ENCODE results near the gene RPS6KA6.
"Not testable (repeated sequence)": the region's sequence is repeated elsewhere in the genome, so short reads cannot be mapped to it uniquely, and the experiment has no call there.

RPS6KA6 gene

GRCh38 chrX:84133023-84133422, 55.0 kb downstream of the RPS6KA6 start:
- no peaks in the 10 kb centered on the region for H3K36me3 ChIP-seq
- no peak overlapping the region for H3K9ac ChIP-seq
- H3K4me1 ChIP-seq: no peaks in the 10 kb centered on the region
- no peak overlapping the region for H3K4me2 ChIP-seq
- H4K20me1 ChIP-seq: no peaks in the 10 kb centered on the region; the same call in 1 of the 2 replicates
- no peak overlapping the region for H3K27ac ChIP-seq
- TF ChIP-seq Cebpa-rat (IDR thresholded peaks at IDR 0.05): no peak
- H3K27me3 ChIP-seq: peaks cover 28% of the 10 kb centered on the region
- no peak overlapping the region for H3K4me3 ChIP-seq
- no peaks in the 10 kb centered on the region for H3K9me3 ChIP-seq

DNA sequence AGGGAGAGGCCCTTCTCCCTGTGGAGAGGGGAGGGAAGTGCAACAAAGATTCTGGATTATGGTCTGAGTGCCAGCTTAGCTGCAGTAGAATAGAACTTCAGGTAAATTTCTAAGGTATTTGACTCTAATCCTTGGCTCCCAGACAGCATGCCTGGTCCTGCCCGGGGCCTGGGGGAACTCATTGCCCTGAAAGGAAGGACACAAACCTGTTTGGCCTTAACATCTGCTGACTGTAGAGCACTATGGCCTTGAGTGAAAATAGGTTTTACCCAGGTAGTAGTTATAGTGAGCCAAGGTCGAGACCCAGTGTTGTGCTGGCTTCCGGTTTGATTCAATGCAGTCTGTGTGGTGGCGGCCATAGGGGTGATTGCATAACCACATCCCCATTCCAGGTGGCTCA, 64.4 kb downstream of the RPS6KA6 start:
- H3K9me3 ChIP-seq: peaks cover 4% of the 10 kb centered on the region; the same call in 1 of the 2 replicates
- H3K36me3 ChIP-seq: no peaks in the 10 kb centered on the region
- H3K4me3 ChIP-seq: no peak overlapping the region
- no peak for TF ChIP-seq Cebpa-rat (IDR thresholded peaks at IDR 0.05)
- H4K20me1 ChIP-seq: no peaks in the 10 kb centered on the region
- no peak overlapping the region for H3K27ac ChIP-seq
- H3K9ac ChIP-seq: no peak overlapping the region
- H3K27me3 ChIP-seq: peaks cover 56% of the 10 kb centered on the region
- H3K4me1 ChIP-seq: no peaks in the 10 kb centered on the region
- H3K4me2 ChIP-seq: no peak overlapping the region

- H3K9ac ChIP-seq: no peak overlapping the region
- H3K36me3 ChIP-seq: no peaks in the 10 kb centered on the region
- H3K27ac ChIP-seq: no peak overlapping the region
- no peak overlapping the region for H3K4me2 ChIP-seq
- peaks cover 64% of the 10 kb centered on the region for H3K27me3 ChIP-seq
- TF ChIP-seq Cebpa-rat (IDR thresholded peaks at IDR 0.05): no peak
- peaks cover 4% of the 10 kb centered on the region; the same call in 1 of the 2 replicates for H3K9me3 ChIP-seq
- no peak overlapping the region for H3K4me3 ChIP-seq
- no peaks in the 10 kb centered on the region for H3K4me1 ChIP-seq
- no peaks in the 10 kb centered on the region for H4K20me1 ChIP-seq
Measured at GRCh38 chrX:84118769-84119168, 69.2 kb downstream of the RPS6KA6 start.

DNA sequence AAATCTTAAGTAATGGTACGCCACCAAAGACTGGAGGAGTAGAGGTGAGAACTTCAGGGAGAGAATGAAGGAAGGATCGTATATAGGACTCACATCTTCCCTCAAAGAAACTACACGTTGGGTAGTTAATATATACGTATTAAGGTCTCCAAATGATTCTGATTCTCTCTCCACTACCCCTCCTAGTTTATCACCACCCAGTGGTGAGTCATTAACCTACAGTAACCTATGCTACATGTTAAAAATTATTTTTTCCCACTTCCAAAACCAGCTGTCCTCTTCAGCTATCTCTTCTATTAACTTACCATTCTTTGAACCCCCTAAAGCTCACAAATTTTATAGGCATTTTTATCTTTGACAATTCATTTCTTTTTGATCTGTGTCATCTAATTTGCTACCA, 69.7 kb downstream of the RPS6KA6 start:
- no peak overlapping the region for H3K9ac ChIP-seq
- H3K9me3 ChIP-seq: peaks cover 4% of the 10 kb centered on the region; the same call in 1 of the 2 replicates
- no peaks in the 10 kb centered on the region for H3K36me3 ChIP-seq
- H3K4me1 ChIP-seq: no peaks in the 10 kb centered on the region
- no peak for TF ChIP-seq Cebpa-rat (IDR thresholded peaks at IDR 0.05)
- H3K27ac ChIP-seq: no peak overlapping the region
- peaks cover 64% of the 10 kb centered on the region for H3K27me3 ChIP-seq
- H3K4me3 ChIP-seq: no peak overlapping the region
- no peaks in the 10 kb centered on the region for H4K20me1 ChIP-seq
- H3K4me2 ChIP-seq: no peak overlapping the region

DNA sequence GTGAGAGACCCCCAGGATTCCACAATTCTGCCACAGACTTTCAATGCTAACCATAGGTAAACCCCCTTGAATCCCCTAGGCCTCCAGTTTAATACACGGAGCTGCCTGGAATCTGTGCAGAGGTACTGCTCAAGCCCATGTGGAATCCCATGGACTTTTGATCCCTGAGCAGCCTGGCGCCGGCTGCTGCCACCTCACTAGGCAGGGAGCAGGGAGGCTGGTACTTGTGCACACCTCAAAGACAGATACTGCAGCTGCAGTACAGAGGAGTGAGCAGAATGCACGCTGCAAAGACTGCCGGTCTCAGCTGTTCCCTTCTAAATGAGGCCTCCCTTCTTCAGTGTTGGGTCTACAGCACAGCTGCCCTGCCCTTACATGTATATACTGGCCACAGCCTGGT, 79.4 kb downstream of the RPS6KA6 start:
- TF ChIP-seq Cebpa-rat (IDR thresholded peaks at IDR 0.05): no peak
- Histone ChIP-seq H3K36me3 (no peaks in the 10 kb centered on the region), H3K9me3 (no peaks in the 10 kb centered on the region), H3K4me3 (no peak overlapping the region), H3K9ac (no peak overlapping the region), H4K20me1 (no peaks in the 10 kb centered on the region), H3K27ac (no peak overlapping the region), H3K4me2 (no peak overlapping the region), H3K4me1 (no peaks in the 10 kb centered on the region), H3K27me3 (peaks cover 58% of the 10 kb centered on the region)

- Histone ChIP-seq H3K9me3 (no peaks in the 10 kb centered on the region), H4K20me1 (no peaks in the 10 kb centered on the region; the same call in 1 of the 2 replicates), H3K4me2 (no peak overlapping the region), H3K4me3 (no peak overlapping the region), H3K27ac (no peak overlapping the region), H3K9ac (no peak overlapping the region), H3K27me3 (peaks cover 30% of the 10 kb centered on the region), H3K36me3 (no peaks in the 10 kb centered on the region), H3K4me1 (no peaks in the 10 kb centered on the region)
- TF ChIP-seq Cebpa-rat (IDR thresholded peaks at IDR 0.05): no peak
Measured at GRCh38 chrX:84099120-84099519, 88.9 kb downstream of the RPS6KA6 start.

DNA sequence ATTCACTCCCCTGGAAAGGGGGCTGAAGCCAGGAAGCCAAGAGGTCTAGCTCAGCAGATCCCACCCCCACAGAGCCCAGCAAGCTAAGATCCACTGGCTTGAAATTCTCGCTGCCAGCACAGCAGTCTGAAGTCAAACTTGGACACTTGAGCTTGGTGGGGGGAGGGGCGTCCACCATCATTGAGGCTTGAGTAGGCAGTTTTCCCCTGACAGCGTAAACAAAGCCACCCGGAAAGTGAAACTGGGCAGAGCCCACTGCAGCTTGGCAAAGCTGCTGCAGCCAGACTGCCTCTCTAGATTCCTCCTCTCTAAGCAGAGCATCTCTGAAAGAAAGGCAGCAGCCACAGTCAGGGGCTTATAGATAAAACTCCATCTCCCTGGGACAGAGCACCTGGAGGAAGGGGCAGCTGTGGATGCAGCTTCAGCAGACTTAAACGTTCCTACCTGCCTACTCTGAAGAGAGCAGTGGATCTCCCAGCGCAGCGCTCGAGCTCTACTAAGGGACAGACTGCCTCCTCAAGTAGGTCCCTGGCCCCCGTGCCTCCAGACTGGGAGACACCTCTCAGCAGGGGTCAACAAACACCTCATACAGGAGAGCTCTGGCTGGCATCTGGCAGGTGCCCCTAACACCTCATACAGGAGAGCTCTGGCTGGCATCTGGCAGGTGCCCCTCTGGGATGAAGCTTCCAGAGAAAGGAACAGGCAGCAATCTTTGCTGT, 108.4 kb downstream of the RPS6KA6 start:
- not testable (repeated sequence) for H3K4me2 ChIP-seq, H4K20me1 ChIP-seq, H3K36me3 ChIP-seq, H3K4me3 ChIP-seq, H3K9me3 ChIP-seq, H3K4me1 ChIP-seq, H3K27ac ChIP-seq, H3K9ac ChIP-seq
- peaks cover 51% of the 10 kb centered on the region for H3K27me3 ChIP-seq

GRCh38 chrX:84078991-84079390, 109.0 kb downstream of the RPS6KA6 start:
- Histone ChIP-seq H3K9ac (no peak overlapping the region), H3K27me3 (peaks cover 52% of the 10 kb centered on the region), H3K4me3 (no peak overlapping the region), H4K20me1 (no peaks in the 10 kb centered on the region), H3K36me3 (no peaks in the 10 kb centered on the region), H3K4me2 (no peak overlapping the region), H3K9me3 (peaks cover 8% of the 10 kb centered on the region; the same call in 1 of the 2 replicates), H3K4me1 (no peaks in the 10 kb centered on the region), H3K27ac (no peak overlapping the region)
- TF ChIP-seq Cebpa-rat (IDR thresholded peaks at IDR 0.05): no peak

GRCh38 chrX:84064814-84065213, 123.2 kb downstream of the RPS6KA6 start:
- no peak overlapping the region for H3K27ac ChIP-seq
- no peak for TF ChIP-seq Cebpa-rat (IDR thresholded peaks at IDR 0.05)
- H3K9me3 ChIP-seq: no peaks in the 10 kb centered on the region; the same call in 1 of the 2 replicates
- no peak overlapping the region for H3K4me2 ChIP-seq
- H3K27me3 ChIP-seq: peaks cover 63% of the 10 kb centered on the region
- no peaks in the 10 kb centered on the region for H3K36me3 ChIP-seq
- H3K4me3 ChIP-seq: no peak overlapping the region
- no peaks in the 10 kb centered on the region; the same call in 1 of the 2 replicates for H4K20me1 ChIP-seq
- no peak overlapping the region for H3K9ac ChIP-seq
- no peaks in the 10 kb centered on the region for H3K4me1 ChIP-seq

- Histone ChIP-seq H4K20me1 (no peaks in the 10 kb centered on the region; the same call in 1 of the 2 replicates), H3K4me2 (no peak overlapping the region), H3K27ac (no peak overlapping the region), H3K9ac (no peak overlapping the region), H3K36me3 (no peaks in the 10 kb centered on the region), H3K27me3 (peaks cover 57% of the 10 kb centered on the region), H3K9me3 (no peaks in the 10 kb centered on the region; the same call in 1 of the 2 replicates), H3K4me1 (no peaks in the 10 kb centered on the region), H3K4me3 (no peak overlapping the region)
- no peak for TF ChIP-seq Cebpa-rat (IDR thresholded peaks at IDR 0.05)
Measured at GRCh38 chrX:84064164-84064563, 123.8 kb downstream of the RPS6KA6 start.

Measured in BLaER1 (cell line).